NT2/D1 (cell line): ENCODE results near the gene GSG1L.

Experiments
- YY1 ChIP-seq: IDR thresholded peaks from 2 replicates; pipeline ENCODE4 v1.6.1; 2011; ENCODE audit not compliant: insufficient read length, insufficient read depth
- ZNF274 ChIP-seq: IDR thresholded peaks from 2 replicates; pipeline ENCODE4 v1.6.1; 2011; ENCODE audit warnings: mild to moderate bottlenecking, low read depth, low read length

- TF ChIP-seq ZNF274 (no peak), YY1 (no peak)
These were observed 113.2 kb downstream of the GSG1L start for GRCh38 chr16:27950206-27950887.
